B cell (primary cell): ENCODE data around the gene ORAI1. TPM values are rescaled to one million over a fixed set of nuclear protein-coding genes. Genes with fewer than 3 reads are reported as not detected.
A peak's percentile ranks its signal among the peaks of the same experiment; 100 is the strongest.

Experiments
- ATAC-seq: fragments of 200-7000 bp; cut with Tn5 transposase; one replicate; pipeline ENCODE4 v1.10.0; 2021; ENCODE audit warnings: low read depth, mild to moderate bottlenecking, moderate number of reproducible peaks, moderate library complexity
- CTCF ChIA-PET: fragments of 350-600 bp; sonication (Branson Sonifier 250); formaldehyde crosslinking; loops from one replicate; lab custom pipeline; 2021; ENCODE audit warnings: antibody characterized with exemption, inconsistent platforms; lab: Charles Lee
- POLR2A ChIA-PET: fragments of 350-600 bp; sonication (Branson Sonifier 250); formaldehyde crosslinking; loops from one replicate; lab custom pipeline; 2021; ENCODE audit warnings: antibody characterized with exemption; lab: Charles Lee
- DNase-seq: peaks from one replicate; pipeline ENCODE4 v3.0.0; 2013
- H2AFZ ChIP-seq: 2 replicates; pipeline ENCODE4 v1.6.1; 2012; ENCODE audit warnings: mild to moderate bottlenecking, low read depth, low read length; ENCODE audit not compliant: insufficient read depth, poor library complexity, severe bottlenecking
- H3K27ac ChIP-seq, 2 donors: 1 replicate in 1 of 2; 2 replicates in 1 of 2; pipeline ENCODE4 v1.5.1; 2012 to 2013; ENCODE audit warnings: low read length in 2 of 2, mild to moderate bottlenecking in 2 of 2, moderate library complexity in 1 of 2
- H3K27me3 ChIP-seq, 4 experiments: fragments of 200-600 bp in 1 of 4; sonication (generic) in 1 of 4; replicated peaks in 1 of 4; 1 replicate in 2 of 4; 2 replicates in 2 of 4; pipeline versions ENCODE4 v1.6.1 to v1.7.0; 2013 to 2016; ENCODE audit warnings: low read length in 3 of 4, mild to moderate bottlenecking in 2 of 4, mixed read lengths in 1 of 4, moderate library complexity in 1 of 4; ENCODE audit not compliant: insufficient read depth in 4 of 4, control insufficient read depth in 3 of 4; ENCODE audit errors: control extremely low read depth in 1 of 4
- H3K36me3 ChIP-seq, 2 experiments: replicated peaks in 1 of 2; 1 replicate in 1 of 2; 2 replicates in 1 of 2; pipeline versions ENCODE4 v1.6.1 to v1.7.1; 2013; ENCODE audit warnings: low read length in 1 of 2; ENCODE audit not compliant: insufficient read depth in 2 of 2, control insufficient read depth in 1 of 2; ENCODE audit errors: control extremely low read depth in 1 of 2, extremely low read depth in 1 of 2
- H3K4me1 ChIP-seq, 2 donors: fragments of 200-600 bp in 1 of 2; sonication (generic) in 1 of 2; 1 replicate in 1 of 2; 2 replicates in 1 of 2; pipeline versions ENCODE4 v1.5.1 to v1.6.1; 2013 to 2017; ENCODE audit warnings: low read length in 2 of 2; ENCODE audit not compliant: control insufficient read depth in 2 of 2, insufficient read depth in 2 of 2
- H3K4me2 ChIP-seq: replicated peaks from 2 replicates; pipeline ENCODE3; 2012; ENCODE audit warnings: mild to moderate bottlenecking, low read depth, low read length; ENCODE audit not compliant: poor library complexity, severe bottlenecking
- H3K4me3 ChIP-seq, 5 experiments: fragments of 200-600 bp in 1 of 5; sonication (generic) in 1 of 5; 1 replicate in 3 of 5; 2 replicates in 2 of 5; pipeline versions ENCODE4 v1.5.1 to v1.7.0; 2011 to 2016; ENCODE audit warnings: low read length in 4 of 5, mild to moderate bottlenecking in 4 of 5, low read depth in 2 of 5, control low read depth in 1 of 5, moderate library complexity in 1 of 5; ENCODE audit not compliant: insufficient read depth in 1 of 5; ENCODE audit errors: control extremely low read depth in 1 of 5, extremely low read depth in 1 of 5
- H3K79me2 ChIP-seq: fragments of 200-600 bp; sonication (generic); one replicate; pipeline ENCODE4 v1.6.0; 2016; ENCODE audit warnings: low read length; ENCODE audit not compliant: control insufficient read depth, insufficient read depth
- H3K9ac ChIP-seq: fragments of 200-600 bp; sonication (generic); 2 replicates; pipeline ENCODE4 v1.6.1; 2017; ENCODE audit warnings: mild to moderate bottlenecking, low read length, moderate library complexity
- H3K9me3 ChIP-seq, 3 donors: one replicate each; pipeline versions ENCODE4 v1.6.1 to v1.7.1; 2013; ENCODE audit warnings: low read length in 2 of 3; ENCODE audit not compliant: control insufficient read depth in 2 of 3, insufficient read depth in 1 of 3; ENCODE audit errors: control extremely low read depth in 1 of 3
- H4K20me1 ChIP-seq: 2 replicates; pipeline ENCODE4 v1.6.0; 2012; ENCODE audit warnings: mild to moderate bottlenecking, low read length; ENCODE audit not compliant: insufficient read depth, control insufficient read depth, poor library complexity, severe bottlenecking
- H3K27ac Mint-ChIP-seq: one replicate; pipeline ENCODE4 v1.8.0; 2021; ENCODE audit warnings: mixed read lengths
- H3K27me3 Mint-ChIP-seq: one replicate; pipeline ENCODE4 v1.8.0; 2021; ENCODE audit warnings: mixed read lengths
- H3K4me1 Mint-ChIP-seq: one replicate; pipeline ENCODE4 v1.8.0; 2021; ENCODE audit warnings: mixed read lengths
- H3K4me3 Mint-ChIP-seq: one replicate; pipeline ENCODE4 v1.8.0; 2021; ENCODE audit warnings: mixed read lengths
- H3K9me3 Mint-ChIP-seq: one replicate; pipeline ENCODE4 v1.8.0; 2022; ENCODE audit warnings: mixed read lengths; ENCODE audit not compliant: insufficient read depth
- EZH2 ChIP-seq: IDR thresholded peaks from 2 replicates; pipeline ENCODE4 v1.6.1; 2012; ENCODE audit warnings: borderline replicate concordance, low read depth, mild to moderate bottlenecking, moderate library complexity, low read length; ENCODE audit not compliant: insufficient read depth, poor library complexity, severe bottlenecking
- WGBS: methylation state at CpG from one replicate; pipeline ENCODE4 v1.1.5; 2013; ENCODE audit warnings: missing lambda C conversion rate; ENCODE audit not compliant: insufficient coverage; 5-methylcytosine and 5-hydroxymethylcytosine counted together
- intact Hi-C: fragments of 100-400 bp; cut with micrococcal nuclease; formaldehyde crosslinking; loops from one replicate; pipeline ENCODE4 v1.10.0; 2022
- polyA plus RNA-seq: library from polyadenylated mRNA; depleted of rRNA; stranded (reverse); fragments of >200 nt; gene quantifications from 2 replicates; pipeline ENCODE4 v1.2.3, GENCODE V29; 2012
- total RNA-seq, 2 donors: library from RNA; stranded (reverse); fragments of 120-200 nt in 1 of 2; gene quantifications; 1 replicate in 1 of 2; 2 replicates in 1 of 2; pipeline versions ENCODE4 v1.2.3 to v1.2.4, GENCODE V29; 2013 to 2022
- TF ChIP-seq, protein P1 (sequence below): fragments of 200-600 bp; IDR thresholded peaks from one replicate; pipeline ENCODE4 v1.8.0; 2022; ENCODE audit warnings: antibody characterized with exemption, mild to moderate bottlenecking

The ORAI1 gene
- total and polyA plus RNA-seq, 2 donors (not counting 1 experiment from before 2014, with no cell fraction given): 43.2 to 66.0 TPM

DNA sequence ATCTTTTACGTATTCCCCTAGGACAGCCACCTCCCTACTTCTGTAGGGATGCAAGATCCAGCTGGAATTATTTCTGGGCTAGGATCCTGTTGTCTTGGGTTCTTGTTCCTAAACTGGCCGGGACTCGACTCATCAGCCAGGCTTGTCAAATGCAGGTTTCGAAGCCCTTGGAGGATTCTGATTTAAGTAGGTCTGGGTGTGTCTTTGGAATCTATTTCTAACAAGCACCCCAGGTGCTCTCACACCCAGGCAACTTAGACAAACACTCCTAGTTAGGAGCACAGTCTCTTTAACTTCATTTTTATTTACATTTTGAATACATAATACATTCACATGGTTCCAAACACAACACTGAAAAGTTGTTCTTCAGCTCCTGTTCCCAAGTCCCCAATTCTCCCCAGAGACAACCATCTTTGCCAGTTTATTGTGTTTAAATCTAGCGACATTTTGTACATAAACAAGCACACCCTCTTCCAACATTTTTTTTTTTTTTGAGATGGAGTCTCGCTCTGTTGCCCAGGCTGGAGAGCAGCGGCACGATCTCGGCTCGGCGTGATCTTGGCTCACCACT is 22.2 kb downstream of the ORAI1 start:
- H3K4me3 Mint-ChIP-seq: no peak overlapping the region

DNA sequence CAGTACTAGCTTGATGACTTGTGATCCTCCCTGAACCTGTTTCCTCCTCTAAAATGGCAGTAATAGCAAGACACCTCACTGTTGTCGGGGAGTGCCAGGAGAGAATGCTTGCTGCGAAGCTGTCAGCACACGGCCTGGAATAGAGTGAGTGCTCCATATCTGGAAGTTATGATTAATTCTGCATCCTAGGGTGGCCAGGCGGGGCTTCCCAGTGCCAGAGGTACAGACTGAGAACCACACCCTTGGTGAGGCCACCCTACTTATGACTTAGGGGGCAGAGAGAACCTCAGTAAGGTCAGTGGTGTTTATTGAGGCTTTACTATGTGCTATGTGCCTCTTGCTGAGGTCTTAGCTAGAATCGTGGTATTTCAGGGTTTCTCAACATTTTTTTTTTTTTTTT is 23.0 kb downstream of the ORAI1 start:
- H3K79me2 ChIP-seq: peaks cover 10% of the 10 kb centered on the region
- Mint-ChIP-seq H3K27ac (peak overlapping the region; percentile 10), H3K27me3 (no peaks in the 10 kb centered on the region), H3K4me3 (no peak overlapping the region), H3K9me3 (no peaks in the 10 kb centered on the region), H3K4me1 (peaks cover 2% of the 10 kb centered on the region)
- H3K4me1 ChIP-seq: no peaks in the 10 kb centered on the region
- POLR2A ChIA-PET: no interaction called here
- H3K9ac ChIP-seq: no peak overlapping the region
- intact Hi-C loops: no loop called here
- no peak overlapping the region for H3K27ac ChIP-seq
- no peak overlapping the region for H3K4me2 ChIP-seq
- TF ChIP-seq, protein P1, sequence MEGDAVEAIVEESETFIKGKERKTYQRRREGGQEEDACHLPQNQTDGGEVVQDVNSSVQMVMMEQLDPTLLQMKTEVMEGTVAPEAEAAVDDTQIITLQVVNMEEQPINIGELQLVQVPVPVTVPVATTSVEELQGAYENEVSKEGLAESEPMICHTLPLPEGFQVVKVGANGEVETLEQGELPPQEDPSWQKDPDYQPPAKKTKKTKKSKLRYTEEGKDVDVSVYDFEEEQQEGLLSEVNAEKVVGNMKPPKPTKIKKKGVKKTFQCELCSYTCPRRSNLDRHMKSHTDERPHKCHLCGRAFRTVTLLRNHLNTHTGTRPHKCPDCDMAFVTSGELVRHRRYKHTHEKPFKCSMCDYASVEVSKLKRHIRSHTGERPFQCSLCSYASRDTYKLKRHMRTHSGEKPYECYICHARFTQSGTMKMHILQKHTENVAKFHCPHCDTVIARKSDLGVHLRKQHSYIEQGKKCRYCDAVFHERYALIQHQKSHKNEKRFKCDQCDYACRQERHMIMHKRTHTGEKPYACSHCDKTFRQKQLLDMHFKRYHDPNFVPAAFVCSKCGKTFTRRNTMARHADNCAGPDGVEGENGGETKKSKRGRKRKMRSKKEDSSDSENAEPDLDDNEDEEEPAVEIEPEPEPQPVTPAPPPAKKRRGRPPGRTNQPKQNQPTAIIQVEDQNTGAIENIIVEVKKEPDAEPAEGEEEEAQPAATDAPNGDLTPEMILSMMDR: no peak
- no peak for TF ChIP-seq EZH2
- H4K20me1 ChIP-seq: no peaks in the 10 kb centered on the region
- no peak overlapping the region for H3K4me3 ChIP-seq
- peaks cover 2 to 14% of the 10 kb centered on the region in 2 experiments for H3K36me3 ChIP-seq
- WGBS: 82% methylated on average over 5 of the region's 5 CpGs
- ATAC-seq (no peak), DNase-seq (no peak)
- H2AFZ ChIP-seq: no peak overlapping the region
- no peaks in the 10 kb centered on the region for H3K27me3 ChIP-seq
- CTCF ChIA-PET: interaction anchor here (0.6 to 2.2 kb wide), 3 partner anchors 12 to 149 kb away, joined by 3 to 7 read pairs (median 4); no protein-coding TSS in a partner anchor
- H3K9me3 ChIP-seq: no peaks in the 10 kb centered on the region

More for the DNA sequence above, 22.2 kb downstream of the ORAI1 start:
- H3K9ac ChIP-seq: no peak overlapping the region
- Mint-ChIP-seq H3K4me1 (no peaks in the 10 kb centered on the region), H3K27ac (no peak overlapping the region), H3K27me3 (no peaks in the 10 kb centered on the region), H3K9me3 (no peaks in the 10 kb centered on the region)
- no peak for TF ChIP-seq EZH2
- TF ChIP-seq, protein P1: no peak
- no peaks in the 10 kb centered on the region for H3K27me3 ChIP-seq
- H3K79me2 ChIP-seq: peaks cover 10% of the 10 kb centered on the region
- no peak for ATAC-seq
- intact Hi-C loops: no loop called here
- no peak overlapping the region for H3K27ac ChIP-seq
- WGBS: no CpG with 5 or more reads among the region's 11 CpGs
- ChIA-PET CTCF (interaction anchor here (1.2 to 2.2 kb wide), 4 partner anchors 14 to 154 kb away, joined by 3 to 7 read pairs (median 4); no protein-coding TSS in a partner anchor), POLR2A (no interaction called here)
- H3K36me3 ChIP-seq: peaks cover 2 to 14% of the 10 kb centered on the region in 2 experiments
- no peaks in the 10 kb centered on the region for H3K9me3 ChIP-seq
- no peak for DNase-seq
- H4K20me1 ChIP-seq: no peaks in the 10 kb centered on the region
- no peak overlapping the region for H3K4me2 ChIP-seq
- H3K4me1 ChIP-seq: no peaks in the 10 kb centered on the region
- H2AFZ ChIP-seq: no peak overlapping the region
- no peak overlapping the region for H3K4me3 ChIP-seq
